ENCODE measurements around the gene UBE3A. TPM values are rescaled to one million over a fixed set of nuclear protein-coding genes. Genes with fewer than 3 reads are reported as not detected.

Gene UBE3A
- total RNA-seq (2022; extraction: Qiagen RNA extraction; ENCODE audit: low read depth), result 18.7 to 36.9 TPM (median 23.6 TPM) in 5 replicates

GRCh38 chr15:25438601-25439368 is at the start of gene UBE3A:
UBE3A (minus strand) TSS chr15:25439024; CDS start chr15:25409107, 29,917 bp downstream.

Measured in A549 treated with ZK216348 at 1 μM for 4 hours (cell line).